ENCODE measurements around the gene CERS2.
A peak's percentile ranks its signal among the peaks of the same experiment; 100 is the strongest.

Gene CERS2

GRCh38 chr1:150997126-150997872, 22.7 kb upstream of the CERS2 start:
- no peak for DNase-seq

- DNase-seq = no peak
Measured at GRCh38 chr1:150995896-150996295, 21.3 kb upstream of the CERS2 start.

GRCh38 chr1:150995460-150995859, 20.8 kb upstream of the CERS2 start:
- no peak for DNase-seq

DNA sequence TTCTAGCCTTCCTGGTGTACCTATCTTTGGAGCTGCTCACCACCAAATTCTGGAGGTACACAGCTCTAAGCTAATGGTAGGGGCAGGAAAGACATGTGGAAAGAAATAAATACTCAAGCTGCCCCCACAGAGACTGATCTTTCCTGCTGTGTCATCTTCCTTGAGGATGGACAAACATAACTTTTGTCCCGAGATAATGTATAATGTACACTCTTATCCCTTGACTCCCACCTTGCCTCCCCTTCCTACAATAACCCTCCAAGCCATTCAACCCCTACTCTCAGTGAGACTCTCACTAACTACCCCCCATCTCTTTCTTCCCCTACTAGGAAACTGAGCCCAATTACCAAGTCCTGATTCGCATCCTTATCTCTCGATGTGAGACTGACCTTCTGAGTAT, 19.6 kb upstream of the CERS2 start:
- DNase-seq = no peak

GRCh38 chr1:150992626-150993025, 18.0 kb upstream of the CERS2 start:
- no peak for DNase-seq

- no peak for DNase-seq
Measured at GRCh38 chr1:150987924-150988323, 13.3 kb upstream of the CERS2 start.

GRCh38 chr1:150985179-150985825, 10.7 kb upstream of the CERS2 start:
- no peak for DNase-seq

DNA sequence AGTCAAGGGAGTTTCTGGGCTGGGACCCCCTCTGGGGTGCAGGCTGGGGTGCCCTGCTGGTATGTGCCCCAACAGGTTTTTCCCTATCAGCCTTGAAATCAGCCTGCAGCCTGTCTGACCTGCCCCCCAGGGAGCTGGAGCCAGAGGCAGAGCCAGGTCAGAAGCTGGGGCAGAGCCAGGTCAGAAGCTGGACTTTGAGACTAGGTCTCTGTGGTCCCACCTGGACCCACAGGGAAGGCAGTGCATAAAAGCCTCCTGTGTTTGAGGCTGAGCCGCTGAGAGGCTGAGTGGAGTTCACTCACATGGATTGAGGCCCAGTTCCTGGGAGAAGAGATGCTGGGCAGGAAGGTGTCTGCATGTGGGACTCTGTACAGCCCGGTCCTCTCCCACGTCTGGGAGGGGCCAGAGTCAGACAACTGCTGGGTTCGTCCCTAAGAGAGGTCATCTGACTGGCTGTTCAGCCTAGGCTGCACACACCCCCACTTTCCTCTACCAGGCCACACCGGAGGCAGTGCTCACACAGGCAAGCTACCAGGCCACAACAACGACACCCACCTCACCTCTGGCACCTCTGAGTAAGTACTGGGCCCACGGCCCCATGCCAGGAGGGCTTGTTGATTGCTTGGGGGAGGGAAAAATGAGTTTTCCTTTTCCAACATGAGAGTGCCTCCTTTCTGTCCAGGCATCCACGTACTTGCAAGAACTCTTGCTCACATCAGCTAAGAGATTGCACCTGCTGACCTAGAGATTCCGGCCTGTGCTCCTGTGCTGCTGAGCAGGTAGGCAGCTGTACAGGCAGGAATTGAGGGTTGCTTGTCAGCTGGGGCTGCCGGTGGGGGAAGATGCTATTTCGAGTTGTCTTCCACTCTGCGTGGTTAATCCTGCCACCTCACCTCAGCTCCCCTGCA, 7.4 kb upstream of the CERS2 start, which contains the start of gene ANXA9:
Gene ANXA9, plus strand, starts transcription at position 488 of the 908 bp plus-strand sequence. CDS start 814 bp downstream, outside the sequence.
- no peak for DNase-seq

- no peak for DNase-seq
Measured at GRCh38 chr1:150981177-150981804, 6.7 kb upstream of the CERS2 start.

GRCh38 chr1:150979092-150980056, 4.7 kb upstream of the CERS2 start:
- DNase-seq = peak; percentile 78

DNA sequence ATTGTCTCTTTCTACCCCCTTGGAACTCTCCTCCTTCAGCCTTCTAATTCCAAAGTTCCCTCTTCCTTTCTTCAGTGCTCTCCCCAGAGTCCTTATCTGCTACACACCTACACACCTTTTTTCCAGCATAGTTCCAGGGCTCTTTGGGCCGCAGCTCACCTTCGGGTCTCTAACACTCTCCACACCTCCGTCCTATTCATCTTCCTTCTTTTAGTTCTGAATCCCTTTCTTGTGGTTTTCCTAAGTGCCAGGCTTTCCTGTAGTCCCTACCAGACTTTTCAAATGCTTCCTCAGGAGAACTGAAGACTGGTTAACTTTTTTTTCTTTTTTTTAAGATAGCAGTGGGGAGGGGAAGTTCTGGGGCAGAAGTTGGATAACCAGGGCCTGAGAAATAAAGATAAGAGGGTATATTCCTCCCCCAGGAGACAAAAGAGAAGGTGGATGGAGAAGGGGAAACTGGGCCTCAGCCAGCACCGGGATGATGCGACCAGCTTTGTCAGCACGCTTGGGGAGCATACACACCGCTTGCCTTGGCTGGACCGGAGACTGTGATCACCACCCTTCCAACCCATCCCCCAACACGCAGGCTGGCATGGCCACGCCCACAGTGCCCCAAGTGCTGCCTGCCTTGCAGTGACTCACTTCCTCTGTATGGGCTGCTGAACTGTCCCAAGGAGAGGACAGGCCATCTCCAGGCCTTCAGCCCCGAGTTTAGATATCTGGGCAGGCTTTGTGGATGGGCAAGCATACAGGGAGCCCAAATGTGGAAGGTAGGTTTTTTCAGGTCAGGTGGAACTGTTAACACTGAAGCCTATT, 2.5 kb upstream of the CERS2 start:
- DNase-seq = peak; percentile 60

GRCh38 chr1:150976401-150976821, 1.8 kb upstream of the CERS2 start:
- no peak for DNase-seq

DNA sequence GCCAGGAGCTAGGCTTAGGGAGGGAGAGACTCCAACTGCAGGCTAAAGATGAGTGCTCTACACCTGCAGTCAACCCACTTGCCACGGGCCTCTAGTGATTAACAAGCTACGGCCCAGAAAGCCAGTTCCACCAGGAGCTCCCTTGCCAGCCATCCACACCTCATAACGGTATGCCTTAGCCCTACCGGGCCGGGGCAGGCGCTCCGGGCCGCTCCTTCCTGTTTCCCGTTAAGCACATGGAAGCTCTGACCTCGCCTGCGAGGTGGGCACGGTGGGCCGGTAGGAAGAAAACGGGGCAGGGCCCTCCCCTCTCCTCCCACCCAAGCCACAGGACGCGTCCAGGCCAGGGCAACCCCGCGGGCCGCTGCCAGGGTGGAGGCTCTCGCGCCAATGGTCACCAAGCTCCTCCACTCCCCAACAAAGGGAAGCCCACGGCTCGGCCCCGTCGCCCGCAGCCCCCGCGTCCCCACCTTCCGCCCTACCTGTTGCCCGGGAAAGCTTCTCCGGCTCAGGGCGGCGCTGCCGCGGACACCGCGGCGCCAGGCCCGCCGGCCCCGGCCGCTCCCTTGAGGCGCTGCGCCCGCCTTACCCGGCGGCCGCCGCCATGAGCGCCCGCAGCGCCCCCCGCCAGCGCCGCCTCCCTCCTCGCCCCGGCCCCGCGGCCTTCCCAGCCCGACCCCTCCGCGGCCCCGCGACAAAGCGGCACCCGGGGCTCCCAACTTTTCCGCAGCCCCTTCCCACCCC, 627 bp downstream of the CERS2 start:
- DNase-seq = peak; percentile 13

- DNase-seq = no peak
Measured at GRCh38 chr1:150973258-150973835, 1.3 kb downstream of the CERS2 start.

DNA sequence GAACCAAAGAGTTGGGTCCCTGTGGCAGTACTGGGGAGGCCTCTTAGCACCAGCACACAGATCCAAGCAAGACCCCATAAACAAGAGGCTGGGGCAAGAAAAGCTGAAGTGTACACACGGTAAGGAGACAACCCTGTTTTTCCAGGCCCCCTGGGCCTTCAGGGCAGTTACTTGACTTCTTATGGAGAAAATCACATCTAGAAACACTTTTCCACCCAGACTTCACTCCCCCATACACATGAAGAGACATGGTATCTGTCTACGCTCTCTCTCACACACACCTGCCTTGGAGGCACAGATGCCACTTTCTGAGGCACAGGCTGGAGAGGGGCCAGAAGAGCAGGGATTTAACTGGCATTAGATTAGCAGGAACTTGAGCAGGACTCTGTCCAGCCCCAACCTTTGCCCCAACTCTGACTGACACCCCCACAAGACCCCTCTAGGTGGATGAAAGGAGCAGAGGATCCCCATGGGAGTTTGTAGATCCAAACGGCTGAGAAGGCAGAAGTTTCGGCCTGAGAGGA, 2.2 kb downstream of the CERS2 start:
- DNase-seq = no peak

DNA sequence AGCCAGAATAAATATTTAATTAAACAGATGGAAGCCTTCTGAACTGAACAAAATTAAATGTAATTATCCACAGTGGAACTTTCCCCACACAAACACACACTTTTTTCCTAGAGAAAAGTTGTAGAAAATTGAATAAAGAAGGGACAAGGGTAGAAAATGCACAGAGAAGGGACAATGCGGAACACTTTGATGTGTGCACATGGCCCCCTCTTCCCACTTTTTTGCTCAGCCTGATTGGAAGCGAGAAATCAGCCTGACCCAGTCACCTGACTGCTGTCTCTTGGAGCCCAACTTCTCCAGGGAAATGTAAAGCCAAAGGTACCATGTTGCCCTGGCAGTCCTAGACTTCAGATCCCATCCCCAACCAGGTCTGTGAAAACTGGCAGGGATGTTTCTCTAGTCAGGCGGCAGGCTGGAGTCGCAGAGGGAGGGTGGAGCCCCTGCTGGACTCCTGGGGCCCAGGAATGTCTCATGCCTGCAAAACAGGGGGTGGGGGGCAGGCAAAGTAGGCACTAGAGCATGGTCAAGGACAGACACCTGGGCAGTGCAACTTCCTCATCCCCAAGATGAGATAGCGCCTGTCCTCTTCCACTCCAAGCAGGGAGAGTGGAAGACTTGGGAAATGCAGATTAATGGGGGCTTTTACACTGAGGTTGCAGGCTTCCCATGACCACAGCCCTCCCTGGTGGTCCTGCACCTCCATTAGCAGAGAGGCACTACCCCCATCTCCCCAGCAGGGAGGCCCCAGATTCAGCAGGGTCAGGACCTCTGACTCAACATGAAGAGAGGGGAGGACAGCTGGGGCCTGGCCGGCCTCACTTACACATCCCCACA, 2.8 kb downstream of the CERS2 start:
- DNase-seq = no peak

DNA sequence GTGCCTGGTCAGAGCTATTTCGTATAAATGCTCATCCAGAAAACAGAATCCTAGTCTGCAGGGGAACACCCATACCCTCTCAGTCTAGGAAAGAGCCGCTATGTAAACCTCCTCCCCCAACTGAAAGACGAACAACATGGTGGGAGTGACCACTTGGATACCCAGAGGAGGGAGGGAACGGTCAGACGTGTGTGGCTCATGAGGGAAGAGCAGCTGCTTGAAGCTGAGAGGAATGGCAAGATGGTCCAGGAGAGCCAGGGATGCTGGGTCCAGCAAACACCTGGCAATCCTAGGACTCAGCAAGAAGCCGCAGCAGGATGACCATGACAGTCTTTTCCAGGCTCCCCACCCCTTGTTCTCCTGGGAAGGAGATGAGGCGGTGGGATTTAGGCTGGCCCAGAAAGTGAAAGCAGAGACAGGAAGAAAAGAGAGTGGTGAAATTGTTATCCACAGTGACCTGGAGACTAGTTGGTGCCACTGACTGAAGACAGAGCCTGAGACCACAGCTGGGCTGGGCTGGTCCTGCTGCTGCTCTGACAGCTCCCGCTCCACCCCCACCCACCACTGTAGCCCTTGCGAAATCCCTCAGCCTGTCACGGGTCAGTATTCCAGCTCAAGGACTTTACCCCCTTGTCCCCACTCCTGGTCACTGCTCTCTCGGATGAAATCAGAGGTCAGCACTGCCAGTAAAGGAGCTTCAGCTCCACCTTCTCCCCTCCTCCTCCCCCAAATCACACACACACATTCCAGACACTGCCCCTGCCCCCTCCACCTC, 3.6 kb downstream of the CERS2 start:
- DNase-seq = no peak

DNA sequence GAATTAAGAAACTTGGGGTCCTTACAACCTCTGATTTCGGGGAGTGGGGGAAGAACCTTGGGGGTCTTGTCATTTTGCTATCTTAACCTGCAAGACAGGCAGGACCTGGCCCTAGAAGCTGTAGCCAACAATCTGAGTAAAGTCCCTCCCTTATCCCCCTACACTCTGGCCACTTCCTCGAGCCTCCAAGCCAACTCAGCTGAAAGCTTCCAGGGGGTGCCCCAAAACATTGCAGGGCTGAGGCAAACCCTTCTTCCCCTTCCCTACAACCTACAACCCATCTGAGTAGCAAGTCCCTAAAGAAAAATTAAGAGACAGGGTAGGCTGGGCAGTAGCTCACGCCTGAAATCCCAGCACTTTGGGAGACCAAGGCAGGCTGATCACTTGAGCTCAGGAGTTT, 5.0 kb downstream of the CERS2 start:
- no peak for DNase-seq
